ENCODE results near the gene TSPAN17. TPM values are rescaled to one million over a fixed set of nuclear protein-coding genes. Genes with fewer than 3 reads are reported as not detected.

The TSPAN17 gene
- total RNA-seq, 4 donors from 2014 or later = 12.1 to 24.1 (median 15.6) TPM

DNA sequence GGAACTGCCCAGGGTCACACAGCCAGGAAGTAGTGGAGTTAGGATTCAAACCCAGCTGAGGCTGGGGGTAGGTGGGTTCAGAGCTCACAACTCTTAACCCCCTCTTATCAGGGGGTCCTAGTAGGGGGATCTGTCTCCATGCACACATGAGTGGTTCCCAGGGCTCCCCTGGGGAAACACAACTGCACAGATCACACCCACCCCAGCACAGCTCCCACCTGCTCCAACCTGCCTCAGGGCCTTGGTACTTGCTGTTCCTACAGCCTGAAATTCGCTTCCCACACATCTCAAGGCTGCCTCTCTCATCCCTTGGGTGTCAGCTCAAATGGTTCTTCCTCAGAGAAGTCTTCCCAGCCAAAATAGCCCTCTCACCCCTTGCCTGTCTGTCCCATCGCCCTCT lies 21.8 kb upstream of the TSPAN17 start:
- 61 to 62% methylated on average over 2 of the region's 2 CpGs for WGBS, 2 donors
- no peak for DNase-seq (ENCODE audit: low spot score in 2 of 2)
- TF ChIP-seq, protein P1, sequence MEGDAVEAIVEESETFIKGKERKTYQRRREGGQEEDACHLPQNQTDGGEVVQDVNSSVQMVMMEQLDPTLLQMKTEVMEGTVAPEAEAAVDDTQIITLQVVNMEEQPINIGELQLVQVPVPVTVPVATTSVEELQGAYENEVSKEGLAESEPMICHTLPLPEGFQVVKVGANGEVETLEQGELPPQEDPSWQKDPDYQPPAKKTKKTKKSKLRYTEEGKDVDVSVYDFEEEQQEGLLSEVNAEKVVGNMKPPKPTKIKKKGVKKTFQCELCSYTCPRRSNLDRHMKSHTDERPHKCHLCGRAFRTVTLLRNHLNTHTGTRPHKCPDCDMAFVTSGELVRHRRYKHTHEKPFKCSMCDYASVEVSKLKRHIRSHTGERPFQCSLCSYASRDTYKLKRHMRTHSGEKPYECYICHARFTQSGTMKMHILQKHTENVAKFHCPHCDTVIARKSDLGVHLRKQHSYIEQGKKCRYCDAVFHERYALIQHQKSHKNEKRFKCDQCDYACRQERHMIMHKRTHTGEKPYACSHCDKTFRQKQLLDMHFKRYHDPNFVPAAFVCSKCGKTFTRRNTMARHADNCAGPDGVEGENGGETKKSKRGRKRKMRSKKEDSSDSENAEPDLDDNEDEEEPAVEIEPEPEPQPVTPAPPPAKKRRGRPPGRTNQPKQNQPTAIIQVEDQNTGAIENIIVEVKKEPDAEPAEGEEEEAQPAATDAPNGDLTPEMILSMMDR (IDR thresholded peaks at IDR 0.05) = no peak
- no peak for TF ChIP-seq POLR2A (IDR thresholded peaks at IDR 0.05)
- intact Hi-C loops (cut with DNase I; ENCODE audit: low total_unique reads) = no loop called here
- no peak overlapping the region for H3K4me3 ChIP-seq (ENCODE audit: low read depth, poor library complexity, severe bottlenecking)

DNA sequence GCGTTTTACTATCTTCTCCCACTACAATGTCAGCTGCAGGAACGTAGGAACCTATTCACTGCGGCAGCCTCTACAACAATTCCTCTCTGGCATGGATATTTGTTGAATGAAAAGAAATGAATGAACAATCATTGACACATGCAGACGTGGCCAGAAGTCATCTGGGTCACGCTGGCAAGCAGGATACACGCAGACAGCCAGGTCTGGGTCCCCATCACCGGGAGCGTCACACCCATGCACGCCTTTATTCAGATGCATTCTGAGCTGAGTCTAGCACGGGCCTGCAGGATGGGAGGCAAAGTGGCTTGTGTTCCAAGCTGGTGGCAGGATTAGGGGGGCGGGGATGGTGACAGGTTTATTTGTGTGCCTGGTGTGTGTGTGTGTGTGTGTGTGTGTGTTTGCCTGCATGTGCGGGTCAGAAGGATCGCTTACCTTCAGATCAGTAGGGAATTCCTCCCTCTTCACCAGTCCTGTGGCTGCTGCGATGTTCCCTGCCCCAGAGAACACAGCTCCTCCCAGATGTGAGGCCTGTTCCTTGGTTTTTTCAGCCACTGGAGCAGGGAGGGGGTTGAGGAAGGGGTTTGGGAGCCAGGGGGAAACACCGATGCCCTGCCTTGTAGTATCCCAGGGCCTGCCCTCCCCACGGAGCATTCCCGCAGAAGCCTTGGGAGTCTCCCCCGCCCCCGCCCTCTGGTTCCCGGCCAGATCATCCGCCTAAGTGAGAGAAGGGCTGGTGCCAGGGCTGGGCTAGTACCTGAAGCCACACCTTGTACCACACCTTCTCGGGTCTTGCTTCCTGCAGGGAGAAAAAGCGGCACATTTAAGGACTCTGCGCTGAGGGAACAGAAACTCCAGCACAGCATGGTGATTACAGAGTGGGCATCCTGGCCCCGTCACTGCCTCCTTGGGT lies 21.1 kb upstream of the TSPAN17 start:
- no peak for DNase-seq (ENCODE audit: low spot score in 2 of 2)
- H3K4me3 ChIP-seq (ENCODE audit: low read depth, poor library complexity, severe bottlenecking) = no peak overlapping the region
- WGBS, 2 donors = 29 to 42% methylated on average over 21 to 25 of the region's 25 CpGs
- TF ChIP-seq POLR2A (IDR thresholded peaks at IDR 0.05) = no peak
- TF ChIP-seq, protein P1 (IDR thresholded peaks at IDR 0.05) = no peak
- intact Hi-C loops (cut with DNase I; ENCODE audit: low total_unique reads) = no loop called here

DNA sequence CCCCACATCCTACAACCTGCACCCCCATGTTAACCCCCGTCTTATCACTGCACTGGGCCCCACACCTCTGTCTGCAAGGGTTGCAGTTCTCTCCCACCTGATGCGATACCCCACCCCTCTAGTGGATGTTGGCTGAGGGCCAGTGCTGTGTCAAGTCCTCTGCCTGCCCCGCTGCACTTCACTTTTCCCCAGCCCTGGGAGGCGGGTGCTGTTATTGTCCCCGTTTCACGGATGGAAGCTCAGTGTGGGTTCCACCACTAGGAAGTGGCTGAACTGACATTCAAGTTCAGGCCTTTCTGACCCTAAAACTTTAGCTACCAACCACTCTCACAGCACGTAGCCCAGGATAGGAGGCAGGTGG lies 20.4 kb upstream of the TSPAN17 start:
- intact Hi-C loops (cut with DNase I; ENCODE audit: low total_unique reads) = no loop called here
- no peak for TF ChIP-seq POLR2A (IDR thresholded peaks at IDR 0.05)
- TF ChIP-seq, protein P1 (IDR thresholded peaks at IDR 0.05) = no peak
- H3K4me3 ChIP-seq (ENCODE audit: low read depth, poor library complexity, severe bottlenecking) = no peak overlapping the region
- 37 to 52% methylated on average over 7 of the region's 7 CpGs for WGBS, 2 donors
- DNase-seq (ENCODE audit: low spot score in 2 of 2) = no peak

DNA sequence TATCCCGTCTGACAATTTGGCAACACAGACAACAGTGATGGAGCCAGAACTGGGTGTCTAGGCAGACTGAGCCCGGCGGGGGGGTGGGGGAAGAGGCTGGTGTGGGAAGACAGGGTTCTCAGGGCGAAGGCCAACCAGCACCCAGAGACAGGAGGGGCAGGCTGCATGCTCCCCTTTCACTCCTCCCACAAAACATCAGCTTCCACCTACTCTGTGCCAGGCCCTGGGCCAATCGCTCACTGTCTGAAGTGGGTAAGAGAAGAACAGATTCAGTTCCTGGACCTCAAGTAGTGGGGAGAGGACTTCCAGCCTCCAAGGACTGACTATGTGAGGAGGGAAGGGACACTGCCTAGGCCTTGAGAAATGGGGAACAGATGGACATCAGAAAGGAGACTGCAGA lies 19.7 kb upstream of the TSPAN17 start:
- DNase-seq (ENCODE audit: low spot score in 2 of 2) = no peak
- H3K4me3 ChIP-seq (ENCODE audit: low read depth, poor library complexity, severe bottlenecking) = no peak overlapping the region
- intact Hi-C loops (cut with DNase I; ENCODE audit: low total_unique reads) = no loop called here
- no peak for TF ChIP-seq POLR2A (IDR thresholded peaks at IDR 0.05)
- TF ChIP-seq, protein P1 (IDR thresholded peaks at IDR 0.05) = no peak
- 48 to 50% methylated on average over 5 of the region's 5 CpGs for WGBS, 2 donors

DNA sequence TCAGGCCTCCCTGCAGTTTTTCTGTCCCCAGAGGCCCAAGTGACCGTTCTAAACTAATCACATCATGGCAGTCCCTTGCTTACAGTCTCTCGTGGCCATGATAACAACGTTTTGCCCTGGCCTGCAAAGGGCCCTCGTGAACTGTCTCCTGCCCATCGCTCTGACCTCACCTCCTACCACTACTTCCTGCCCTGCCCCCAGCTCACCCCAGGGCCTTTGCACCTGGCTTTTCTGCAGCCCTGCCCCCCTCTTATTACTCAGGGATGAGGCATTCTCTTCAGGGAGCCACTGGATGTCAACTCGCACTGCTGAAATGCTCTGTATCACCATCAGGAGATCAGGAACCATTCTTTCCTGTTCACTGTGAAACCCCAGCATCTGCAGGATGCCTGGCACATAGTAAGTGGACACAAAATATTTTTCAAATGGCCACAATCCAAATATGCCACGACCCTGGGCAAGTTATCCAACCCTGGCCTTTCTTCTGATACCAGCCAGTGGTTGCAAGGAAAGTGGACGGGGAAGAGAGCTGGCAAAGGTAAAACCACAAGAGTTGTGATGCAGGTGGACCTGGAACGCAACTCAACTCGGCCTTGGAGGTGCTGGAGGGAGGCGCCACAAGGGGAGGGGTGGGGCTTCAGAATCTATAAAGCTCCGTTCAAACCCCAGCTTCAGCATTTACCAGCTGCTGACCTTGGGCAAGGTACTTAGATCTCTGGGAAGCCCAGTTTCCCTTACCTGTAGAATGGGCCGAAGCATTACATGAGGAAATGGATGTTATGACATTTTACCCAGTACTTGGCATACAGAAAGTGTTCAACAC lies 18.7 kb upstream of the TSPAN17 start:
- intact Hi-C loops (cut with DNase I; ENCODE audit: low total_unique reads) = no loop called here
- WGBS, 2 donors = 62% methylated on average over 13 of the region's 13 CpGs
- no peak overlapping the region for H3K4me3 ChIP-seq (ENCODE audit: low read depth, poor library complexity, severe bottlenecking)
- TF ChIP-seq POLR2A (IDR thresholded peaks at IDR 0.05) = no peak
- TF ChIP-seq, protein P1 (IDR thresholded peaks at IDR 0.05) = no peak
- DNase-seq (ENCODE audit: low spot score in 2 of 2) = no peak

All from lower leg skin (tissue), 4 donors.